ENCODE measurements around the gene KSR2. TPM values are rescaled to one million over a fixed set of nuclear protein-coding genes. Genes with fewer than 3 reads are reported as not detected.

The KSR2 gene
- total and polyA plus RNA-seq, 2 of the 4 experiments (the other 2 are of a cell fraction), result not detected

DNA sequence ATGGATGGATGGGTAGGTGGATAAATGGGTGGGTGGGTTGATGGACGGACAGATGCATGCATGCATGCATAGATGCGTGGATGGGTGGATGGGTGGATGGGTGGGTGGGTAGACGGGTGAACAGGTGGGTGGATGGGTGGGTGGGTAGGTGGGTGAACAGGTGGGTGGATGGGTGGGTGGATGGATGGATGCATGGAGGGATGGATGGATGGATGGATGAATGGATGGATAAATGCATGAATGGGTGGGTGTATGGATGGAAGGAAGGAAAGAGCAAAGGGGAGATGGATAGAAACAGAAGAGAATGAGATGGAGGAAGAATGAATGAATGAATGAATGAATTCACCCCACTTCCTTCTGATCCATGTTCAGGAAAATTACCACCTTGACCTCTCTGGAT, 143.0 kb downstream of the KSR2 start:
- H3K36me3 ChIP-seq (ENCODE audit: control insufficient read depth, insufficient read depth, low read length), result no peaks in the 10 kb centered on the region
- dilution Hi-C loops (cut with HindIII; ENCODE audit: low sequenced_read_pairs, unreplicated experiment), result no loop called here
- H3K79me1 ChIP-seq (ENCODE audit: low read depth in 1 of 2, low read length in 2 of 2), result no peaks in the 10 kb centered on the region
- no TSS peak for BruUV-seq (replicated peaks)
- 60% methylated on average over 1 of the region's 3 CpGs; no CpG with 5 or more reads in 1 of the 2 experiments for WGBS, 2 experiments (ENCODE audit: extremely low coverage in 2 of 2, insufficient read length in 1 of 2)
- ATAC-seq (ENCODE audit: low read depth) (no peak), DNase-seq (no peak)
- in situ Hi-C loops (cut with MboI; ENCODE audit: low sequenced_read_pairs), result loop anchor here (25.0 kb wide), 1 partner anchor 789 kb away; no protein-coding TSS in a partner anchor
- intact Hi-C loops (cut with micrococcal nuclease), result no loop called here
- no peak overlapping the region for H3K27ac ChIP-seq (ENCODE audit: insufficient read depth, low read length)
- H2AK9ac ChIP-seq (replicated peaks; ENCODE audit: low read depth, low read length, poor library complexity), result no peak overlapping the region
- no peak overlapping the region for H4K91ac ChIP-seq (ENCODE audit: insufficient read depth, low read depth, low read length)
- H3K9ac ChIP-seq (ENCODE audit: low read depth, low read length), result no peak overlapping the region
- no peak overlapping the region for H2BK15ac ChIP-seq (ENCODE audit: low read depth, low read length)
- no peak overlapping the region for H2AK5ac ChIP-seq (ENCODE audit: low read depth, low read length)
- H3K27me3 ChIP-seq (ENCODE audit: control insufficient read depth, insufficient read depth, low read length), result no peaks in the 10 kb centered on the region
- no peak overlapping the region for H3K4me2 ChIP-seq (ENCODE audit: low read depth, low read length)
- H2AFZ ChIP-seq (replicated peaks; ENCODE audit: low read length, poor library complexity), result no peak overlapping the region
- no peak overlapping the region for H2BK20ac ChIP-seq (ENCODE audit: low read depth, low read length)
- TF ChIP-seq POLR2A (IDR thresholded peaks at IDR 0.05; ENCODE audit: low read depth, low read length) (no peak), CHD1 (IDR thresholded peaks at IDR 0.05; ENCODE audit: low read depth, low read length) (no peak), MAZ (IDR thresholded peaks at IDR 0.05; ENCODE audit: borderline replicate concordance, low read depth, low read length) (no peak), BHLHE40 (IDR thresholded peaks at IDR 0.05; ENCODE audit: low read depth, low read length) (no peak)
- TF ChIP-seq, protein P1, sequence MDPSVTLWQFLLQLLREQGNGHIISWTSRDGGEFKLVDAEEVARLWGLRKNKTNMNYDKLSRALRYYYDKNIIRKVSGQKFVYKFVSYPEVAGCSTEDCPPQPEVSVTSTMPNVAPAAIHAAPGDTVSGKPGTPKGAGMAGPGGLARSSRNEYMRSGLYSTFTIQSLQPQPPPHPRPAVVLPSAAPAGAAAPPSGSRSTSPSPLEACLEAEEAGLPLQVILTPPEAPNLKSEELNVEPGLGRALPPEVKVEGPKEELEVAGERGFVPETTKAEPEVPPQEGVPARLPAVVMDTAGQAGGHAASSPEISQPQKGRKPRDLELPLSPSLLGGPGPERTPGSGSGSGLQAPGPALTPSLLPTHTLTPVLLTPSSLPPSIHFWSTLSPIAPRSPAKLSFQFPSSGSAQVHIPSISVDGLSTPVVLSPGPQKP (IDR thresholded peaks at IDR 0.05; ENCODE audit: borderline replicate concordance, low read depth, low read length), result no peak
- TF ChIP-seq, protein P2, sequence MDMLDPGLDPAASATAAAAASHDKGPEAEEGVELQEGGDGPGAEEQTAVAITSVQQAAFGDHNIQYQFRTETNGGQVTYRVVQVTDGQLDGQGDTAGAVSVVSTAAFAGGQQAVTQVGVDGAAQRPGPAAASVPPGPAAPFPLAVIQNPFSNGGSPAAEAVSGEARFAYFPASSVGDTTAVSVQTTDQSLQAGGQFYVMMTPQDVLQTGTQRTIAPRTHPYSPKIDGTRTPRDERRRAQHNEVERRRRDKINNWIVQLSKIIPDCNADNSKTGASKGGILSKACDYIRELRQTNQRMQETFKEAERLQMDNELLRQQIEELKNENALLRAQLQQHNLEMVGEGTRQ (IDR thresholded peaks at IDR 0.05; ENCODE audit: low read depth, low read length), result no peak
- H4K8ac ChIP-seq (ENCODE audit: low read depth in 2 of 2, low read length in 2 of 2), result no peak overlapping the region
- H3K4me3 ChIP-seq (ENCODE audit: insufficient read depth, low read depth, low read length), result no peak overlapping the region
- no peak overlapping the region for H3K18ac ChIP-seq (ENCODE audit: low read depth, low read length)
- peaks cover 16% of the 10 kb centered on the region for H3K9me3 ChIP-seq (ENCODE audit: control insufficient read depth, insufficient read depth, low read length)
- H3K4ac ChIP-seq (ENCODE audit: low read depth, low read length), result no peak overlapping the region
- no peak overlapping the region for H2BK120ac ChIP-seq (ENCODE audit: low read depth, low read length)
- CTCF ChIA-PET, result no interaction called here
- no peak overlapping the region for H3K14ac ChIP-seq (replicated peaks; ENCODE audit: low read depth, low read length)
- no peak overlapping the region for H3K23ac ChIP-seq (ENCODE audit: low read depth, low read length)
- no peak overlapping the region for H3K56ac ChIP-seq (ENCODE audit: extremely low read depth, insufficient read depth, low read length)
- H3K4me1 ChIP-seq (ENCODE audit: control insufficient read depth, insufficient read depth, low read length), result no peaks in the 10 kb centered on the region
- no peak overlapping the region for H4K5ac ChIP-seq (ENCODE audit: low read depth, low read length)
- no peaks in the 10 kb centered on the region for H4K20me1 ChIP-seq (ENCODE audit: insufficient read depth, low read length)
- H2BK5ac ChIP-seq (ENCODE audit: low read depth, low read length, poor library complexity, severe bottlenecking), result no peak overlapping the region
- no peaks in the 10 kb centered on the region for H3K9me1 ChIP-seq (ENCODE audit: insufficient read depth, low read length)
- POLR2A ChIA-PET (ENCODE audit: unreplicated experiment), result no interaction called here

Data from IMR-90 (cell line).